ENCODE measurements around the gene MFGE8. TPM values are rescaled to one million over a fixed set of nuclear protein-coding genes. Genes with fewer than 3 reads are reported as not detected.

MFGE8 gene
- polyA plus RNA-seq, 1 donor (not counting 4 experiments of a cell fraction or from before 2014, with no cell fraction given), result 55.3 TPM

DNA sequence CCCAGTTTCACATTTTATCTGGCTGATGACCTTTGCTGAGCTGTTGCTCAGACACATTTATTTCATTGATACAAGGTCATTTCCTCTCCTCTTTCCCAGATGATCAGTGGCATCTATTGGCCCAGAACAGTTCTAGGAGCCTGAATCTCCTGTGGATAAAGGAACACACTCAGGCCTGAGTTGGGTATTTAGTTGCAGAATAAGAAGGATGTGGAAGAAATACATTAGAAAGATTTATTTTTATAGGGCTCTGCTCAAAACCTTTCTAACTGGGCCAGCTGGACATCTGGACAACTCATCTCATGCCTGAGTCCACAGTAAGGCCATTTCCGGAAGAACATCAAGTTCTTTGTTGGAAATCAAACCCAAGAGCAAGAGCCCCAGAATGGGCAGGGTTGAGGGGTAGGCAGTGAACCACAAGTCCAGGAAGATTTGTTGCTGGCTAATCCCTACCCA lies 19.7 kb upstream of the MFGE8 start:
- H3K36me3 ChIP-seq (ENCODE audit: control insufficient read depth in 2 of 2, extremely low read depth in 1 of 2, insufficient read depth in 2 of 2, low read length in 2 of 2), result no peaks in the 10 kb centered on the region

GRCh38 chr15:88932271-88932874 lies 19.2 kb upstream of the MFGE8 start:
- FAIRE-seq (no peak), DNase-seq (ENCODE audit: low read depth, low spot score) (no peak)
- no peaks in the 10 kb centered on the region for H3K79me2 ChIP-seq (ENCODE audit: control insufficient read depth, insufficient read depth, low read length)
- H3K9me3 ChIP-seq (ENCODE audit: control insufficient read depth, low read depth, low read length), result no peaks in the 10 kb centered on the region
- H3K9me1 ChIP-seq (ENCODE audit: control insufficient read depth, extremely low read depth, insufficient read depth, low read length), result no peaks in the 10 kb centered on the region
- H3K36me3 ChIP-seq (ENCODE audit: control insufficient read depth in 2 of 2, extremely low read depth in 1 of 2, insufficient read depth in 2 of 2, low read length in 2 of 2), result no peaks in the 10 kb centered on the region
- dilution Hi-C loops (cut with MboI; ENCODE audit: extremely low pct_ligation_motif_present, low sequenced_read_pairs), result no loop called here
- H3K9ac ChIP-seq (ENCODE audit: control insufficient read depth, extremely low read depth, insufficient read depth, low read length), result no peak overlapping the region
- no peaks in the 10 kb centered on the region for H4K20me1 ChIP-seq (ENCODE audit: control insufficient read depth, extremely low read depth, insufficient read depth, low read length)
- no peak overlapping the region for H3K4me3 ChIP-seq (ENCODE audit: control insufficient read depth in 2 of 3, extremely low read depth in 1 of 3, insufficient read depth in 2 of 3, low read depth in 1 of 3, low read length in 3 of 3)
- no peak overlapping the region for H3K4me2 ChIP-seq (ENCODE audit: control insufficient read depth, extremely low read depth, insufficient read depth, low read depth, low read length)
- no peak overlapping the region for H2AFZ ChIP-seq (ENCODE audit: control insufficient read depth, low read length)
- H3K4me1 ChIP-seq (ENCODE audit: control insufficient read depth, extremely low read depth, insufficient read depth, low read length), result peaks cover 4% of the 10 kb centered on the region
- no peaks in the 10 kb centered on the region for H3K27me3 ChIP-seq (ENCODE audit: control insufficient read depth, extremely low read depth, insufficient read depth, low read length)
- no peak overlapping the region for H3K27ac ChIP-seq (ENCODE audit: control insufficient read depth, insufficient read depth, low read length)
- TF ChIP-seq EZH2 (IDR thresholded peaks at IDR 0.05; ENCODE audit: low read length) (no peak), CTCF (optimal IDR thresholded peaks at IDR 0.05 in 1 of 3, IDR thresholded peaks at IDR 0.05 in 1 of 3, conservative IDR thresholded peaks at IDR 0.05 in 1 of 3; ENCODE audit: extremely low read depth in 1 of 3, insufficient read depth in 2 of 3, low read length in 3 of 3) (no peak)

More for the DNA sequence above, 19.7 kb upstream of the MFGE8 start:
- H3K9me1 ChIP-seq (ENCODE audit: control insufficient read depth, extremely low read depth, insufficient read depth, low read length), result no peaks in the 10 kb centered on the region
- H3K4me3 ChIP-seq (ENCODE audit: control insufficient read depth in 2 of 3, extremely low read depth in 1 of 3, insufficient read depth in 2 of 3, low read depth in 1 of 3, low read length in 3 of 3), result no peak overlapping the region
- FAIRE-seq, result no peak
- no peak overlapping the region for H3K9ac ChIP-seq (ENCODE audit: control insufficient read depth, extremely low read depth, insufficient read depth, low read length)
- dilution Hi-C loops (cut with MboI; ENCODE audit: extremely low pct_ligation_motif_present, low sequenced_read_pairs), result no loop called here
- H2AFZ ChIP-seq (ENCODE audit: control insufficient read depth, low read length), result no peak overlapping the region
- H3K4me1 ChIP-seq (ENCODE audit: control insufficient read depth, extremely low read depth, insufficient read depth, low read length), result peaks cover 4% of the 10 kb centered on the region
- H4K20me1 ChIP-seq (ENCODE audit: control insufficient read depth, extremely low read depth, insufficient read depth, low read length), result no peaks in the 10 kb centered on the region
- no peaks in the 10 kb centered on the region for H3K27me3 ChIP-seq (ENCODE audit: control insufficient read depth, extremely low read depth, insufficient read depth, low read length)
- H3K27ac ChIP-seq (ENCODE audit: control insufficient read depth, insufficient read depth, low read length), result no peak overlapping the region
- no peak for DNase-seq (ENCODE audit: low read depth, low spot score)
- TF ChIP-seq CTCF (optimal IDR thresholded peaks at IDR 0.05 in 1 of 3, IDR thresholded peaks at IDR 0.05 in 1 of 3, conservative IDR thresholded peaks at IDR 0.05 in 1 of 3; ENCODE audit: extremely low read depth in 1 of 3, insufficient read depth in 2 of 3, low read length in 3 of 3), result no peak
- TF ChIP-seq EZH2 (IDR thresholded peaks at IDR 0.05; ENCODE audit: low read length), result no peak
- H3K79me2 ChIP-seq (ENCODE audit: control insufficient read depth, insufficient read depth, low read length), result no peaks in the 10 kb centered on the region
- H3K4me2 ChIP-seq (ENCODE audit: control insufficient read depth, extremely low read depth, insufficient read depth, low read depth, low read length), result no peak overlapping the region
- no peaks in the 10 kb centered on the region for H3K9me3 ChIP-seq (ENCODE audit: control insufficient read depth, low read depth, low read length)
